Neural progenitor cell (in vitro differentiated cells): Measurements from ENCODE around the gene OCA2.

Experiments used
- EZH2 ChIP-seq: fragments of 200-600 bp; sonication (generic); IDR thresholded peaks from 2 replicates; pipeline ENCODE4 v1.6.1; 2017; ENCODE audit warnings: antibody characterized with exemption, mild to moderate bottlenecking, moderate library complexity
- TF ChIP-seq, protein P1 (sequence below): fragments of 200-600 bp; sonication (generic); IDR thresholded peaks from 2 replicates; pipeline ENCODE4 v1.5.1; 2017; ENCODE audit warnings: antibody characterized with exemption, mild to moderate bottlenecking

DNA sequence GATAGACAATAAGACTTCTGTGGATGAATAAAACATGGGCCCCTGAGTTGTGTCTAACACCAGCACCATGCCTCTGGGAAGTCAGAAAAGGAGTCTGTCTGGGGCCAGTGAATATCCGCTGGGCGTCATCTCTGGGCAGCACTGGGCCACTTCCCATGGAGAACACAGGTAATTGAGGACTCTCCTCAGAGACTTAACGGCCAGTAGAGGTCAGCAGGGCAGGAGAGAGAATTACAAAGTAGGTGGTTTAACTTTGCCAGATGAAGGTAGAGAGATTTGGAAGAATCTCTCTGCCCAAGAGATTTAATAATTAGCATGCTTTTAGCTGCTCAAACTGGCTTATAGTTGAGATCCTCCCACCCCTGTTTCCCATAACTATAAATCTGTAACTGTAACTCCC lies 65.7 kb downstream of the OCA2 start:
- TF ChIP-seq, protein P1, sequence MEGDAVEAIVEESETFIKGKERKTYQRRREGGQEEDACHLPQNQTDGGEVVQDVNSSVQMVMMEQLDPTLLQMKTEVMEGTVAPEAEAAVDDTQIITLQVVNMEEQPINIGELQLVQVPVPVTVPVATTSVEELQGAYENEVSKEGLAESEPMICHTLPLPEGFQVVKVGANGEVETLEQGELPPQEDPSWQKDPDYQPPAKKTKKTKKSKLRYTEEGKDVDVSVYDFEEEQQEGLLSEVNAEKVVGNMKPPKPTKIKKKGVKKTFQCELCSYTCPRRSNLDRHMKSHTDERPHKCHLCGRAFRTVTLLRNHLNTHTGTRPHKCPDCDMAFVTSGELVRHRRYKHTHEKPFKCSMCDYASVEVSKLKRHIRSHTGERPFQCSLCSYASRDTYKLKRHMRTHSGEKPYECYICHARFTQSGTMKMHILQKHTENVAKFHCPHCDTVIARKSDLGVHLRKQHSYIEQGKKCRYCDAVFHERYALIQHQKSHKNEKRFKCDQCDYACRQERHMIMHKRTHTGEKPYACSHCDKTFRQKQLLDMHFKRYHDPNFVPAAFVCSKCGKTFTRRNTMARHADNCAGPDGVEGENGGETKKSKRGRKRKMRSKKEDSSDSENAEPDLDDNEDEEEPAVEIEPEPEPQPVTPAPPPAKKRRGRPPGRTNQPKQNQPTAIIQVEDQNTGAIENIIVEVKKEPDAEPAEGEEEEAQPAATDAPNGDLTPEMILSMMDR = no peak
- no peak for TF ChIP-seq EZH2
